HG03457 (cell line): Measurements from ENCODE around the gene SRP14.
"Not testable (repeated sequence)": the region's sequence is repeated elsewhere in the genome, so short reads cannot be mapped to it uniquely, and the experiment has no call there.

ENCODE experiments used
- ATAC-seq: cut with Tn5 transposase; IDR thresholded peaks from one replicate; pipeline ENCODE4 v1.9.1; 2021; ENCODE audit warnings: moderate number of reproducible peaks; ENCODE audit not compliant: unreplicated experiment

The SRP14 gene

GRCh38 chr15:40031300-40031699, 7.7 kb downstream of the SRP14 start:
- ATAC-seq, result no peak

DNA sequence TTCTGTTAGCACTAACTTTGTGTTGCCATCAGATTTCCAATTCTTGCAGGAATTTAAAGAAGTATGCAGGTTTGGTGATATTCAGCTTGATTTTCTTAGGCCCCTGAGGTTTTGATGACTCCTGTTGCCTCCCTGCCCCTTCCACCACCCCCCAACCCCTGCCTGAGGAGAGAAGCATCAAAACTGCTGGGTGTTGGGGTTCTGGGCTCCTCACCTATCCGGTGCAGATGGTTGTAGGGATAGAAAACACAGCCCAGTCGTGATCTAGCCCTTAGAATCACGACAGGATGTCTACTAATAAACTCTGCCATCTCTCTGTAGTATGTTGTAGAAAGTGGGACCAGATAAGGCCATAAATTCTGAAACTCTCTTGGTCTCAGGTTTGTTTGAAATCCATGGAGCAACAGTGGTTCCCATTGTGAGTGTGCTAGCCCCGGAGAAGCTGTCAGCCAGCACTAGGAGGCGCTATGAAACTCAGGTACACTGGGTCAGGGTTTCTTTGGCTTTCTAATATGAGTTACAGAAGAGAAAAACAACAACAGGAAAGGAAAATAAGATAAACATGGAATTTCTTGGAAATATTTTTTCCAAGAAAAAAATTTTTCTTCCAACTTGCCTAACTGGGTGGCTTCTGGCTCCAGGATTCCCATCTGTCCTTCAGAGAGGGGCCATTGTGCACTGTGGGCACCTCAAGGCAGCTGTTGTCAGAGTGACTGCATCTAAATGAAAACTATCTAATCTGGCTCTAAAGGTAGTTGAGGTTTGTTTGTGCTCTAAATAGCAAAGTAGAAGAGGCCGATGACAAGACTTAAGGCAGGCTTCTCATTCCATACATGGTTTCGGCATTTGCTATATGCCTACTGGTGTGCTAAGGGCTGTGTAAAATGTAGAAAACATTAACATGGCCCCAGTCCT, 8.7 kb downstream of the SRP14 start:
- no peak for ATAC-seq

- no peak for ATAC-seq
Observed at GRCh38 chr15:40028853-40029252, 10.1 kb downstream of the SRP14 start.

- no peak for ATAC-seq
Observed at GRCh38 chr15:40028193-40028592, 10.8 kb downstream of the SRP14 start.

DNA sequence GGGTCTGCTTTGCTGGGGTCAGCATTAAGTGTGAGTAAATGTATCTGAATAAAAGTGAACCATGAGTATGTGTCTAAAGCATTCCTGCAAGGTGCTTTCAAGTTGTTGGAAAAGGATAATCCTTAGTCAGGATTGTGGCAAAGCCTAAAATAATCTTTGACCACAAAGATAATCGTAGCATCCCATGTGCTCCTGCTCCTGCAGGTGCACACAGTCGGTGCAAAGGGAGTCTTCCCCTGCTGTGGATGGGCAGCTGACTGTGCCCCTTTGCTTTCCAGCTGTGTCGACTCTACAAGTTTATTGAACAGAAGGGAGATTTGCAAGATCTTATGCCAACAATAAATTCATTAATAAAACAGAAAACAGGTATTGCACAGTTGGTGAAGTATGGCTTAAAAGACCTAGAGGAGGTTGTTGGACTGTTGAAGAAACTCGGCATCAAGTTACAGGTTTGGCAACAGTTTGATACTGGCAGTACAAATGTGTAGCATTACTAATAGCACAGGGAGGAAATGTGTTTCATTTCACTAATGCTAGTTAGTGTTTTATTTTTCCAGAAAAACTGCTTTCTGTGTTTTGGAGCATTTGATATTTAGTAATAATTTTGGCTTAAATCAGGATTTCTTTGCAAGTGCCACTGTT, 22.6 kb downstream of the SRP14 start:
- ATAC-seq, result no peak

- ATAC-seq, result no peak
Observed at GRCh38 chr15:40014390-40014789, 24.6 kb downstream of the SRP14 start.

GRCh38 chr15:40013372-40013771, 25.6 kb downstream of the SRP14 start:
- ATAC-seq, result not testable (repeated sequence)

- no peak for ATAC-seq
Observed at GRCh38 chr15:40011303-40011702, 27.7 kb downstream of the SRP14 start.

- no peak for ATAC-seq
Observed at GRCh38 chr15:40010686-40011085, 28.3 kb downstream of the SRP14 start.

DNA sequence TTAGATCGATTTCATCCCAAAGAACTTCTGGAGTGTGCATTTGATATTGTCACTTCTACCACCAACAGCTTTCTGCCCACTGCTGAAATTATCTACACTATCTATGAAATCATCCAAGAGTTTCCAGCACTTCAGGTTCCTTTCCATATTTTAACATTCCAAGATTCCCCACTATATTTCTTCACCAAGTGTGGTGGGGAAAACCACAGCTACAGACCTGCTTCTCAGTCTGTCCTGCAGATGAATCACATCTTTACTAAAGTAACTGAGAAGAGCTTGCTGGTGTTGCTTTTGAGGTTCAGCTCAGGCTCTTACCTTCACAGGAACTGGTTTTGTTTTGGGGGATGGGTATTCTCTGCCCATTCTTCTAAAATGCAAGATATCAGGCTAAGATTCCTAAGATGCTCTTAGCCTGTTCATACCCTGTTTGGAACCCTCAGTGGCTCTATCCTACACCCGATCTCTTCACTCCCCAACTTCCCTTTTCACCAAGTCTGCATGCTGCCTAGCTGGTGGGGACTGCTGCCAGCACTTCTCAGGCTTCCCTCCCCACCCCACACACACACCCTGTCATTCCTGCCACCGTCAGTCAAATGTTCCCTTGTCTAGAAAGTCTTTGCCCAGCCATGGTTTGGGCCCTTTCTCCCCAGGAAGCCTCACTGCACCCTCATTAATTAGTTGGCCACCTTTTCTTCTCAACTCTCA, 30.8 kb downstream of the SRP14 start:
- ATAC-seq, result no peak

DNA sequence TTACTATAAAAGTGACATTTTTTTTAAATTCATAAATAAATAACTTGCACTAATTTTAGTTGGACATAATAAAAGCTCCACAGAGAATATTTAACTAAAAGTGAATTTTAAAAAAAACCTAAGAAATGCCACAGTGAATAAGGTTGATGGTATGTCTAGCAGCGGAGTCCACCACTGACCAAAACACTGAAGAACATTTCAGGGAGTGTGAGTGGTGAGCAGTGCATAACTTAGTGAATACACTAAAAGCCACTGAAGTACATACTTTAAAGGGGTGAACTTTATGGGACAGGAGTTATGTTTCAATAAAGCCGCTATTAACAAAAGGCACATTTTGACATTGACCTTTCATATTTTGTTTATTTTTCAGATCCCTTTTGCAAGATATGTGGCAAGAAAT, 32.3 kb downstream of the SRP14 start:
- no peak for ATAC-seq

GRCh38 chr15:40006003-40006402, 33.0 kb downstream of the SRP14 start:
- no peak for ATAC-seq

DNA sequence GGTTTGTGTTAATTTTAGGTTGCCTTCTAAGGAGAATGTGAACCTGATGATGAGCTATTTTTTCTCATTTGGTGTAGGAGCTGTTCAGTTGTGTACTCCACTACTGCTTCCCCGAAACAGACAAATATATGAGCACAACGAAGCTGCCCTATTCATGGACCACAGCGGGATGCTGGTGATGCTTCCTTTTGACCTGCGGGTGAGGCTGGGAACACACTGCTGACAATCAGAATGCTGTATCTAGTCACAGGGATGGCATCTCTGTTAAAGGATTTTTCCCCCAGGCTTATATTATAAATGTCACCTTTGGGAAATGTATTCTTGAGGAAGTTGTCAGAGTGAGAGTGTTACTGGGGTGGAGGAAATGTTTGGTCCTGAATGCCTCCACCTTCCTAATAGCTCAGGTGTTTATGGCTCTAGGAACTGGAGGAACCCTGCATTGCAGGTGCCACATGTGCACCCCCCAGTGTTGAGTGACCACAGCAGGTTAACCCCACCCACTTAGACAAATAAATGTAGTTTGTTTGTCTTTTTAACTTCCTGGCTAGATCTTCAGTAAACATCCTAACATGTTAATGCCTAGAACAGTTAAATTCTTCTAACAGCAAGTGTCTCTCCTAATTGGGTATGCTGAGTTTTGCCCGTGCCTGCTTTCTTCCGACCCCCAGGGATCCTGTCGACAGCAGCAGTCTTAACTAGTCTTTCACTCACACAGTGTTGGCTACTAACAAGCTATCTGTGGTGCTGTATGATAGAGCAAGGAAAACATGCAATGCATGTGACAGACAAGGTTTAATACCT, 35.7 kb downstream of the SRP14 start:
- no peak for ATAC-seq

DNA sequence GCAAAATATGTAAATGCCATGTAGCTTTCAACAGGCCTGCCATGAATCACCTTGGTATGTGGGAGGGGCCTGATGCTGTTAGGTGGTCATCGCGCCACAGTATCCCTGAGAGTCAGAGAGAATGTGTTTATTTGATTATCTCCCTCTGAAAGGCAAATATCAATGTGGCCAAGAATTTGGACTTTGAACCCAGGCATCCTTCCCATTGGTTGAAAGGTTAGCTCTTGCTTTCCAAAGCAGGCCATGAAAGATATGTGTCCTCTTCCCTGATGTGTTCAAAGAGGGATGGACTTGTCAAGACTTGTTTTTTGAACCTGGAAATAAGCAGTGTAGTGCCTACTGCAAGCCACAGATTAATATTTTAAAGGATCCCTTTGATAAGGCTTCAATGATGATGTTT, 36.7 kb downstream of the SRP14 start:
- ATAC-seq, result no peak

DNA sequence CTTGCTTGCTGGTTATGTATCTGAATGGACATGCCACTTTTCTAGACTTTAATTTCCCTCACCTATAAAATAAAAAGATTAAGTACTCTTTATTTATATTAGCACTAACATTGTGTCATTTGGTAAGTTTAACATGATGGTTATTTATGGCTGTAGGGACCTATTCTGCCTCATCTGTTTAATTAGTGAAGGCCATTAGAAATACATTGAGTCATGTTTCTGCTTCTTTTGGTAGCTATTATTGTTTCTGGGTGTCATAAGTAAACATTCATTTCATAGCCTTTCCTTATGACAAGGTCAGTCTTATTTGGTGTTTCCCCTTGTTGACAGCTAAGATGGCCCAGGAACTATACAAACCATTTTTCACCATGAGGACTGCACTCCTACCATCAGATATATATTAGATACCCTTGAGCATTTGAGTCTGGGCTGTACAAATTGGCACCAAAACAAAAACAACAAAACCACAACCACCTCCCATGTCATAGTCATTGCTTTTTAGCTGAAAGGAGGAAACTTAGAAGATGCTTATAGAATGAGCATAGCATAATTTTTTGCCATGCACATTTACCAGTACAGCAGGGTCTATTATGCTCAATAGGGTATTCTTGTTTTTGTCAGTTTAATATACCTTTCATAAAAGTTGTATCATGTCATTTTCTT, 39.3 kb downstream of the SRP14 start:
- no peak for ATAC-seq

- ATAC-seq, result no peak
Observed at GRCh38 chr15:39998511-39999077, 40.4 kb downstream of the SRP14 start.

DNA sequence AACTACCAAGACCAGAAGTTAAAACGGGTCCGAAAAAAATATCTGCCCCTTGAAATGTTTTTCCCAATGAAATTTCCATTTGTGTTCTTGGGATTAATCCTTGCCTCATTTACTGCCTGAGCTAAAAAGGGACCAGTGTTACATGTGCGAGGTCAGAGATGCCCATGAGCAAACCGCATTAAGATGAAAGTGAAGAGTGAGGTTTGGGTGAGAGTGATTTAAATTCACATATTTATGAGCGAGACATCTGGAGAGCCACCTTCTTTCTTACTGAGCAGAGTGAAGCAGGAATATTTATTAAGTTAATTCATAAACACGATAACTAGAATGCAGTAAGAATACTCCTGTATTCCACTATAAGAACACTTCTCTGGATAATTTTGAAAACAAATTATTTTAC, 41.3 kb downstream of the SRP14 start:
- ATAC-seq, result no peak

- ATAC-seq, result no peak
Observed at GRCh38 chr15:39997031-39997430, 42.0 kb downstream of the SRP14 start.

DNA sequence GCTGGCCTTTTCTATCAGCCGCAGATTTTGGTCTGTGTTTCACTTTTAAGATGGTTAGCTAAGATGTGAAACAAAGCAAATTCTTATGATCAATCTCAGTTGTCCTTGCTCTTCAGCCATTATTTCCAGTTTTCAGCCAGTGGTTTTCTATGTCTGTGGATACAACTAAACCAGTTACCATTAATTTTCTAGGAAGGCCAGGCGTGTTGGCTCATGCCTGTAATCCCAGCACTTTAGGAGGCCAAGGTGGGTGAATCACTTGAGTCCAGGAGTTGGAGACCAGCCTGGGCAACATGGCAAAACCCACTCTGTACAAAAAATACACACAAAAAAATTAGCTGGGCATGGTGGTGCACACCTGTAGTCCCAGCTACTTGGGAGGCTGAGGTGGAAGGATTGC, 42.8 kb downstream of the SRP14 start:
- not testable (repeated sequence) for ATAC-seq

DNA sequence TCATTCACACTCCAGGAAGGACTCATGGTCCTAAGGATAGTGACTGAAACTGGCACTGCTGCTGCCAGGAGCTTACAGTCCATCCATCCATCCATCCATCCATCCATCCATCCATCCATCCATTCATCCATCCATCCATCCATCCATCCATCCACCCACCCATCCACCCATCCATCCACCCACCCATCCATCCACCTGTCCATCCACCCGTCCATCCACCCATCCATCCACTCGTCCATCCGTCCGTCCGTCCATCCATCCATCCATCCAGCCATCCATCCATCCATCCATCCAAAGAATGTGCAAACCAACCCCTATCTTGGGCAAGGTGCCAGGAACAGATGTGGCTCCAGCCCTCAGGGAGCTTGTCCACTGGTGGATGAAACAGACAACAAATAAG, 46.0 kb downstream of the SRP14 start:
- not testable (repeated sequence) for ATAC-seq
